ENCODE measurements around the gene FLYWCH1. TPM values are rescaled to one million over a fixed set of nuclear protein-coding genes. Genes with fewer than 3 reads are reported as not detected.
A peak's percentile ranks its signal among the peaks of the same experiment; 100 is the strongest.

The FLYWCH1 gene
- polyA plus RNA-seq, 3 donors, result 5.0 to 42.7 (median 7.1) TPM

GRCh38 chr16:2980227-2981176 is 68.8 kb downstream of the FLYWCH1 start, which contains the start of gene PKMYT1:
Gene PKMYT1 (minus strand): TSS chr16:2980446. CDS start chr16:2979657, 789 bp downstream.
- H3K4me2 ChIP-seq (replicated peaks; ENCODE audit: extremely low read depth, low read length, poor library complexity, severe bottlenecking), result peak within 1 kb of the TSS; percentile 99
- peak within 1 kb of the TSS; percentile 71 to 90 (median 85) for H3K27ac Mint-ChIP-seq
- peaks cover 11% of the 10 kb centered on the region for H3K79me2 ChIP-seq (ENCODE audit: insufficient read depth, low read length)
- H3K27me3 ChIP-seq (ENCODE audit: control insufficient read depth in 2 of 2, insufficient read depth in 2 of 2, low read length in 2 of 2), result no peaks in the 10 kb centered on the region
- H3K9me3 ChIP-seq (replicated peaks in 1 of 2; ENCODE audit: control insufficient read depth in 1 of 2, insufficient read depth in 1 of 2, low read length in 2 of 2), result no peaks in the 10 kb centered on the region
- DNase-seq, result peak; percentile 82 to 86 (median 85)
- peak within 1 kb of the TSS; percentile 89 for H3K9ac ChIP-seq (ENCODE audit: insufficient read depth, low read length, poor library complexity, severe bottlenecking)
- peaks cover 0 to 10% of the 10 kb centered on the region in 2 donors for H3K36me3 Mint-ChIP-seq
- no peaks in the 10 kb centered on the region for H3K9me3 Mint-ChIP-seq
- no peaks in the 10 kb centered on the region for H3K36me3 ChIP-seq (replicated peaks in 1 of 2; ENCODE audit: control insufficient read depth in 1 of 2, insufficient read depth in 2 of 2, low read length in 2 of 2)
- H3K27me3 Mint-ChIP-seq (ENCODE audit: low read depth in 3 of 3), result peaks cover 3 to 9% (median 4%) of the 10 kb centered on the region in 3 donors
- no peaks in the 10 kb centered on the region for H4K20me1 ChIP-seq (ENCODE audit: insufficient read depth, low read length)
- H3K4me1 Mint-ChIP-seq, result peaks cover 28% of the 10 kb centered on the region
- peak within 1 kb of the TSS; percentile 81 to 85 for H3K4me3 Mint-ChIP-seq
- H2AFZ ChIP-seq (ENCODE audit: insufficient read depth, low read depth, low read length, poor library complexity, severe bottlenecking), result peak within 1 kb of the TSS; percentile 83
- H3K4me3 ChIP-seq (replicated peaks in 1 of 3; ENCODE audit: low read depth in 2 of 3, low read length in 3 of 3), result peak within 1 kb of the TSS; percentile 65 to 92 (median 86)
- intact Hi-C loops (cut with micrococcal nuclease), result no loop called here
- H3K4me1 ChIP-seq (ENCODE audit: control insufficient read depth in 1 of 2, insufficient read depth in 2 of 2, low read length in 2 of 2), result peaks cover 22 to 29% of the 10 kb centered on the region in 2 donors
- no peak for TF ChIP-seq CTCF (IDR thresholded peaks at IDR 0.05)
- peak within 1 kb of the TSS; percentile 48 to 74 for H3K27ac ChIP-seq (ENCODE audit: low read depth in 1 of 2, low read length in 2 of 2)
- 1% methylated on average over 86 of the region's 91 CpGs for WGBS (ENCODE audit: insufficient coverage)

GRCh38 chr16:2981177-2981898 is 69.6 kb downstream of the FLYWCH1 start:
- Histone ChIP-seq H3K27ac (ENCODE audit: low read depth in 1 of 2, low read length in 2 of 2) (peak overlapping the region; percentile 48 to 74), H3K36me3 (replicated peaks in 1 of 2; ENCODE audit: control insufficient read depth in 1 of 2, insufficient read depth in 2 of 2, low read length in 2 of 2) (no peaks in the 10 kb centered on the region), H3K4me3 (replicated peaks in 1 of 3; ENCODE audit: low read depth in 2 of 3, low read length in 3 of 3) (peak overlapping the region in 2 of 3 experiments; percentile 86 to 92), H3K4me1 (ENCODE audit: control insufficient read depth in 1 of 2, insufficient read depth in 2 of 2, low read length in 2 of 2) (peaks cover 22 to 29% of the 10 kb centered on the region in 2 donors), H2AFZ (ENCODE audit: insufficient read depth, low read depth, low read length, poor library complexity, severe bottlenecking) (peak overlapping the region; percentile 83), H3K9ac (ENCODE audit: insufficient read depth, low read length, poor library complexity, severe bottlenecking) (peak overlapping the region; percentile 89), H3K79me2 (ENCODE audit: insufficient read depth, low read length) (peaks cover 11% of the 10 kb centered on the region), H4K20me1 (ENCODE audit: insufficient read depth, low read length) (no peaks in the 10 kb centered on the region), H3K4me2 (replicated peaks; ENCODE audit: extremely low read depth, low read length, poor library complexity, severe bottlenecking) (peak overlapping the region; percentile 99), H3K27me3 (ENCODE audit: control insufficient read depth in 2 of 2, insufficient read depth in 2 of 2, low read length in 2 of 2) (no peaks in the 10 kb centered on the region), H3K9me3 (replicated peaks in 1 of 2; ENCODE audit: control insufficient read depth in 1 of 2, insufficient read depth in 1 of 2, low read length in 2 of 2) (no peaks in the 10 kb centered on the region)
- 85% methylated on average over 25 of the region's 33 CpGs for WGBS (ENCODE audit: insufficient coverage)
- peaks cover 0 to 3% of the 10 kb centered on the region in 2 donors for H3K36me3 Mint-ChIP-seq
- H3K27me3 Mint-ChIP-seq (ENCODE audit: low read depth in 3 of 3), result peaks cover 3 to 9% (median 4%) of the 10 kb centered on the region in 3 donors
- intact Hi-C loops (cut with micrococcal nuclease), result no loop called here
- TF ChIP-seq CTCF (IDR thresholded peaks at IDR 0.05), result no peak
- no peaks in the 10 kb centered on the region for H3K9me3 Mint-ChIP-seq
- H3K4me1 Mint-ChIP-seq, result peaks cover 28% of the 10 kb centered on the region
- peak overlapping the region; percentile 81 to 85 for H3K4me3 Mint-ChIP-seq
- H3K27ac Mint-ChIP-seq, result peak overlapping the region; percentile 25 to 90 (median 82)
- DNase-seq, result no peak

Measured in CD14-positive monocyte (primary cell).